ENCODE measurements around the gene EPHA2.

- TF ChIP-seq CTCF (IDR thresholded peaks at IDR 0.05) (no peak), POLR2A (IDR thresholded peaks at IDR 0.05) (no peak)
Observed at GRCh38 chr1:16120407-16120806, 35.5 kb downstream of the EPHA2 start.
